Gastroesophageal sphincter (tissue), 4 donors: ENCODE results near the gene BORCS5. TPM values are rescaled to one million over a fixed set of nuclear protein-coding genes. Genes with fewer than 3 reads are reported as not detected.
"Not testable (repeated sequence)": the region's sequence is repeated elsewhere in the genome, so short reads cannot be mapped to it uniquely, and the experiment has no call there.

ENCODE experiments used
- ATAC-seq: fragments of 150-250 bp; one replicate; pipeline ENCODE4 v1.9.1; 2016; ENCODE audit warnings: mild to moderate bottlenecking, moderate library complexity
- H3K27ac ChIP-seq, 4 donors: fragments of 200-600 bp; sonication (generic) in 3 of 4; 1 replicate in 3 of 4; 2 replicates in 1 of 4; pipeline ENCODE4 v1.5.1; 2016 to 2019
- H3K27me3 ChIP-seq: fragments of 200-600 bp; sonication (generic); one replicate; pipeline ENCODE4 v1.5.1; 2019
- H3K36me3 ChIP-seq, 2 donors: fragments of 200-600 bp; sonication (generic); one replicate each; pipeline ENCODE4 v1.5.1; 2019; ENCODE audit warnings: control low read depth in 1 of 2
- H3K4me1 ChIP-seq, 3 donors: fragments of 200-600 bp; sonication (generic); 1 replicate in 2 of 3; 2 replicates in 1 of 3; pipeline ENCODE4 v1.5.1; 2016 to 2019; ENCODE audit warnings: control low read depth in 2 of 3
- H3K4me3 ChIP-seq, 2 donors: fragments of 200-600 bp; sonication (generic); one replicate each; pipeline ENCODE4 v1.5.1; 2019; ENCODE audit warnings: mild to moderate bottlenecking in 1 of 2, moderate library complexity in 1 of 2
- H3K9me3 ChIP-seq, 3 donors: fragments of 200-600 bp; sonication (generic); one replicate each; pipeline ENCODE4 v1.5.1; 2017 to 2019; ENCODE audit warnings: control low read depth in 2 of 3
- EP300 ChIP-seq: sonication (generic); formaldehyde crosslinking; IDR thresholded peaks from one replicate; pipeline ENCODE4 v1.6.1; 2017; ENCODE audit warnings: antibody characterized with exemption, mild to moderate bottlenecking
- POLR2A ChIP-seq, 2 donors: fragments of 450-650 bp; IDR thresholded peaks; one replicate each; pipeline ENCODE4 v1.6.1; 2017; ENCODE audit warnings: antibody characterized with exemption in 2 of 2, mild to moderate bottlenecking in 2 of 2, moderate library complexity in 1 of 2
- POLR2AphosphoS5 ChIP-seq: sonication (generic); formaldehyde crosslinking; IDR thresholded peaks from one replicate; pipeline ENCODE4 v1.6.1; 2017; ENCODE audit warnings: antibody characterized with exemption
- WGBS, 2 donors: methylation state at CpG; one replicate each; pipeline ENCODE4 v1.1.5; 2018; ENCODE audit warnings: low coverage in 1 of 2; 5-methylcytosine and 5-hydroxymethylcytosine counted together
- total RNA-seq, 4 donors: library from RNA; depleted of rRNA; stranded (reverse); fragments of >200 nt; gene quantifications; one replicate each; pipeline ENCODE4 v1.1.0, GENCODE V29; 2016
- TF ChIP-seq, protein P1 (sequence below), 4 experiments: fragments of 200-600 bp in 2 of 4; fragments of 450-650 bp in 2 of 4; sonication (generic) in 1 of 4; IDR thresholded peaks; one replicate each; pipeline ENCODE4 v1.5.1; 2017 to 2019; ENCODE audit warnings: antibody characterized with exemption in 4 of 4, mild to moderate bottlenecking in 2 of 4, moderate library complexity in 2 of 4

Gene BORCS5
- total RNA-seq, 4 donors from 2014 or later: 10.5 to 29.1 (median 19.0) TPM

- H3K4me3 ChIP-seq: no peak overlapping the region
- H3K4me1 ChIP-seq: peaks cover 0 to 15% (median 0%) of the 10 kb centered on the region in 3 donors
- H3K27ac ChIP-seq: peak overlapping the region in 3 of 4 donors; percentile 17 to 53 (median 36)
- TF ChIP-seq POLR2A (IDR thresholded peaks at IDR 0.05): no peak
- no peak for TF ChIP-seq POLR2AphosphoS5
- TF ChIP-seq EP300: no peak
- TF ChIP-seq, protein P1, sequence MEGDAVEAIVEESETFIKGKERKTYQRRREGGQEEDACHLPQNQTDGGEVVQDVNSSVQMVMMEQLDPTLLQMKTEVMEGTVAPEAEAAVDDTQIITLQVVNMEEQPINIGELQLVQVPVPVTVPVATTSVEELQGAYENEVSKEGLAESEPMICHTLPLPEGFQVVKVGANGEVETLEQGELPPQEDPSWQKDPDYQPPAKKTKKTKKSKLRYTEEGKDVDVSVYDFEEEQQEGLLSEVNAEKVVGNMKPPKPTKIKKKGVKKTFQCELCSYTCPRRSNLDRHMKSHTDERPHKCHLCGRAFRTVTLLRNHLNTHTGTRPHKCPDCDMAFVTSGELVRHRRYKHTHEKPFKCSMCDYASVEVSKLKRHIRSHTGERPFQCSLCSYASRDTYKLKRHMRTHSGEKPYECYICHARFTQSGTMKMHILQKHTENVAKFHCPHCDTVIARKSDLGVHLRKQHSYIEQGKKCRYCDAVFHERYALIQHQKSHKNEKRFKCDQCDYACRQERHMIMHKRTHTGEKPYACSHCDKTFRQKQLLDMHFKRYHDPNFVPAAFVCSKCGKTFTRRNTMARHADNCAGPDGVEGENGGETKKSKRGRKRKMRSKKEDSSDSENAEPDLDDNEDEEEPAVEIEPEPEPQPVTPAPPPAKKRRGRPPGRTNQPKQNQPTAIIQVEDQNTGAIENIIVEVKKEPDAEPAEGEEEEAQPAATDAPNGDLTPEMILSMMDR (IDR thresholded peaks at IDR 0.05): no peak
- H3K27me3 ChIP-seq: no peaks in the 10 kb centered on the region
- no peaks in the 10 kb centered on the region for H3K9me3 ChIP-seq
- H3K36me3 ChIP-seq: peaks cover 0 to 71% of the 10 kb centered on the region in 2 donors
- ATAC-seq: no peak
- 79 to 93% methylated on average over 4 of the region's 8 CpGs for WGBS, 2 donors
Observed at GRCh38 chr12:12338527-12339168, 18.2 kb upstream of the BORCS5 start.

DNA sequence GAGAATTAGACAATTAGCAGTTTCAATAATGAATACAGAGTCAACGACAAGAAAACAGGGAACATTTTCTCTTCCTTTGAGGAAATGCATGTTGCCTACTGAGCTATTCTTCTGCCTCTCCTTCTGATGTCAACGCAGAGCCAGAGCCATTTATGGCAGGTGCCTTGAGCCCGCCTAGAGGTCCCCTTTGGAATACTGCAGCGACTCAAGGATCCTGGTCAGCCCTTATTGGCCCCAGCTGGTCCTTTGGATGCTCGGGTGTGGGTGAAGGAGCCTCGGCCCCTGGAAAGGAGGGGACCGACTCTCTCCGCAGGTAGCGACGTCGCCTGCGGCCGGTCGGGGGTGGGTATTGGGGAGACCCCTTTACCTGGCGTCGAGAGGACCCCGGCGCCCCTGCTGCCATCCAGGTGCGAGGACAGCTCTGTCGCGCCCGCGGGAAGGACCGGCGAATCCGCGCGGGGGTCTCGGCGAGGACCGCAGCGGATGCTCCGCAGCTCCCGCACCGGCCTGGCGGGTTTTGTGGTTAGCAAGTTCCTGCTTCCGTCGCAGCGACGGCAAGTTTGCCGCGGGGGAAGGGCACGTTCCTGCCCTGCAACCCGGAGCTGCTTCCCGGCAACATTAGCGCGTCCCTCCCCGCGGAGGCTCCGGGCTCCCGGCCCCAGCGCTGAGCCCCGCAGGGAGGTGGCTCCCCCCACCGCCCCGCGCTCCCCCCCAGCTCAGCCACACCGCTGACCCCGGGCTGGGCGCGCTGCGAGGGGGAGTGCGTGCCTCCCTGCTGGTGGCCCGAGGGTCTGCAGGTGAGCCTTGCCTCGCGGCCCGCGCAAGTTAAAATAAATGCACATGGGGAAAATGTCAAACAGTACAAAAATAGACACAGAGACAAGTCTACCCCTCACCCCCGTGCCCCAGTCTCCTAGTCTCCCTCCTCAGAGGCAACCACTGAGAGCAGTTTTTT lies 6.9 kb upstream of the BORCS5 start, which contains the start of gene MANSC1:
Gene MANSC1 (minus strand): TSS at position 532 of the 955 bp plus-strand sequence. CDS start 6,928 bp downstream, outside the sequence.
- peak; percentile 79 for TF ChIP-seq POLR2AphosphoS5
- TF ChIP-seq EP300: no peak
- peak; percentile 63 to 73 for TF ChIP-seq POLR2A (IDR thresholded peaks at IDR 0.05)
- TF ChIP-seq, protein P1 (IDR thresholded peaks at IDR 0.05): peak; percentile 37 to 48 (median 40)
- peak within 1 kb of the TSS; percentile 83 to 93 (median 90) for H3K27ac ChIP-seq
- peaks cover 0 to 23% (median 3%) of the 10 kb centered on the region in 3 donors for H3K4me1 ChIP-seq
- H3K27me3 ChIP-seq: no peaks in the 10 kb centered on the region
- no peaks in the 10 kb centered on the region for H3K36me3 ChIP-seq
- peak within 1 kb of the TSS; percentile 91 to 94 for H3K4me3 ChIP-seq
- peak; percentile 89 for ATAC-seq
- 0 to 10% methylated on average over 1 to 2 of the region's 68 CpGs for WGBS, 2 donors
- no peaks in the 10 kb centered on the region for H3K9me3 ChIP-seq

GRCh38 chr12:12350868-12351463 lies 5.9 kb upstream of the BORCS5 start:
- Histone ChIP-seq H3K9me3 (no peaks in the 10 kb centered on the region), H3K4me3 (peak overlapping the region in 1 of 2 donors; percentile 94), H3K4me1 (peaks cover 0 to 23% (median 3%) of the 10 kb centered on the region in 3 donors), H3K27ac (peak overlapping the region in 3 of 4 donors; percentile 89 to 93 (median 91)), H3K27me3 (no peaks in the 10 kb centered on the region), H3K36me3 (no peaks in the 10 kb centered on the region)
- 76 to 90% methylated on average over 3 of the region's 3 CpGs for WGBS, 2 donors
- TF ChIP-seq, protein P1 (IDR thresholded peaks at IDR 0.05): no peak
- TF ChIP-seq EP300: no peak
- TF ChIP-seq POLR2A (IDR thresholded peaks at IDR 0.05): no peak
- no peak for TF ChIP-seq POLR2AphosphoS5
- no peak for ATAC-seq

DNA sequence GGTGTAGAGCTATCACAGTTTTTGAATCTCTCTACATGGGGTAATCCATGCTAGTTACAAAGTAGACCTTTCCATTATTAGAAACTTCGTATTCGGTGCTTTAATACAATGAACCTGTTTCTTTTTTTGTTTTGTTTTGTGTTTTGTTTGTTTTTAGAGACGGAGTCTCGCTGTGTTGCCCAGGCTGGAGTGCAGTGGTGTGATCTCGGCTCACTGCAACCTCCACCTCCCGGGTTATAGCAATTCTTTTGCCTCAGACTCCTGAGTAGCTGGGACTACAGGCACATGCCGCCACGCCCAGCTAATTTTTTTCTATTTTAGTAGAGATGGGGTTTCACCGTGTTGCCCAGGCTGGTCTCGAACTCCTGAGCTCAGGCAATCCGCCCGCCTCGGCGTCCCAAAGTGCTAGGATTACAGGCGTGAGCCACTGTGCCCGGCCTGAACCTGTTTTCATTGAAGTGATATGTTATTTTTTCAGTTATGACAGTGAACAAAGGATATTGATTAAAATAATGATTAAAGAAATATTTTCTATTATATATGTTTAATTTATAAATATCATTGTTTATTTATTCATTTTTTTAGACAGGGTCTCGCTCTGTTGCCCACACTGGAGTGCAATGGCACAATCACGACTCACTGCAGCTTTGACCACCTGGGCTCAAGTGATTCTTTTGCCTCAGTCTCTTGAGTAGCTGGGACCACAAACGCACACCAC lies 5.3 kb upstream of the BORCS5 start:
- 90% methylated on average over 11 to 18 of the region's 19 CpGs for WGBS, 2 donors
- not testable (repeated sequence) for H3K4me3 ChIP-seq, H3K9me3 ChIP-seq, ATAC-seq, H3K36me3 ChIP-seq, H3K27ac ChIP-seq, H3K27me3 ChIP-seq
- H3K4me1 ChIP-seq: peaks cover 0 to 28% (median 3%) of the 10 kb centered on the region in 3 donors
